Common myeloid progenitor, CD34-positive (primary cell): ENCODE measurements around the gene CTBS. TPM values are rescaled to one million over a fixed set of nuclear protein-coding genes. Genes with fewer than 3 reads are reported as not detected.
A peak's percentile ranks its signal among the peaks of the same experiment; 100 is the strongest.

Experiments used
- CTCF ChIA-PET: fragments of 350-600 bp; sonication (Branson Sonifier 250); formaldehyde crosslinking; loops from one replicate; lab custom pipeline; 2021; ENCODE audit warnings: antibody characterized with exemption; lab: Charles Lee
- POLR2A ChIA-PET: fragments of 350-600 bp; sonication (Branson Sonifier 250); formaldehyde crosslinking; loops from one replicate; lab custom pipeline; 2021; ENCODE audit warnings: antibody characterized with exemption; lab: Charles Lee
- DNase-seq, 3 donors: peaks; one replicate each; pipeline versions ENCODE4 v3.0.0 to v3.0.0-alpha.2; 2013
- H3K27ac ChIP-seq, 2 experiments: 1 replicate in 1 of 2; 2 replicates in 1 of 2; pipeline ENCODE4 v1.7.0; 2013; ENCODE audit warnings: inconsistent platforms in 2 of 2, low read length in 2 of 2, mild to moderate bottlenecking in 2 of 2, low read depth in 1 of 2, moderate library complexity in 1 of 2; ENCODE audit not compliant: severe bottlenecking in 2 of 2, insufficient read depth in 1 of 2, poor library complexity in 1 of 2
- H3K27me3 ChIP-seq, 5 experiments: replicated peaks in 2 of 5; 1 replicate in 3 of 5; 2 replicates in 2 of 5; pipeline versions ENCODE4 v1.6.1 to v1.7.0; 2013; ENCODE audit warnings: low read length in 4 of 5, mild to moderate bottlenecking in 2 of 5, moderate library complexity in 2 of 5, inconsistent platforms in 1 of 5; ENCODE audit not compliant: insufficient read depth in 5 of 5, control insufficient read depth in 4 of 5
- H3K36me3 ChIP-seq, 4 experiments: 1 replicate in 2 of 4; 2 replicates in 2 of 4; pipeline versions ENCODE4 v1.6.1 to v1.7.0; 2013; ENCODE audit warnings: low read length in 3 of 4, control low read depth in 1 of 4, mild to moderate bottlenecking in 1 of 4; ENCODE audit not compliant: control insufficient read depth in 4 of 4, insufficient read depth in 4 of 4
- H3K4me1 ChIP-seq, 4 experiments: 1 replicate in 3 of 4; 2 replicates in 1 of 4; pipeline versions ENCODE4 v1.6.1 to v1.7.1; 2013; ENCODE audit warnings: low read length in 3 of 4, mild to moderate bottlenecking in 3 of 4, control low read depth in 1 of 4, inconsistent platforms in 1 of 4, moderate library complexity in 1 of 4; ENCODE audit not compliant: control insufficient read depth in 4 of 4, insufficient read depth in 4 of 4; ENCODE audit errors: control extremely low read depth in 1 of 4
- H3K4me3 ChIP-seq, 7 experiments: 1 replicate in 4 of 7; 2 replicates in 3 of 7; pipeline versions ENCODE4 v1.5.1 to v1.7.0; 2013; ENCODE audit warnings: mild to moderate bottlenecking in 7 of 7, low read length in 6 of 7, moderate library complexity in 6 of 7, inconsistent platforms in 2 of 7, low read depth in 2 of 7, control low read depth in 1 of 7; ENCODE audit not compliant: insufficient read depth in 4 of 7, control insufficient read depth in 1 of 7; ENCODE audit errors: extremely low read depth in 1 of 7
- H3K9me3 ChIP-seq, 5 experiments: 1 replicate in 4 of 5; 2 replicates in 1 of 5; pipeline versions ENCODE4 v1.6.1 to v1.7.1; 2013; ENCODE audit warnings: low read length in 4 of 5, mild to moderate bottlenecking in 2 of 5, inconsistent platforms in 1 of 5, low read depth in 1 of 5, moderate library complexity in 1 of 5; ENCODE audit not compliant: control insufficient read depth in 4 of 5, insufficient read depth in 2 of 5; ENCODE audit errors: control extremely low read depth in 1 of 5
- WGBS: methylation state at CpG from one replicate; pipeline ENCODE4 v1.1.5; 2013; ENCODE audit not compliant: insufficient coverage; 5-methylcytosine and 5-hydroxymethylcytosine counted together
- polyA plus RNA-seq: library from polyadenylated mRNA; unstranded; fragments of 120-200 nt; gene quantifications from one replicate; pipeline ENCODE4 v1.2.1, GENCODE V29; 2013

CTBS gene
- 21.1 TPM for polyA plus RNA-seq

GRCh38 chr1:84573967-84574842 is at the start of gene CTBS:
Gene CTBS (minus strand): TSS chr1:84574440. CDS start chr1:84574415, 25 bp downstream.
- H3K4me3 ChIP-seq: peak within 1 kb of the TSS; percentile 57 to 86 (median 81)
- peaks cover 11 to 30% (median 18%) of the 10 kb centered on the region in 4 experiments for H3K4me1 ChIP-seq
- H3K36me3 ChIP-seq: peaks cover 4 to 10% (median 6%) of the 10 kb centered on the region in 4 experiments
- CTCF ChIA-PET: interaction anchor here (1.0 to 1.3 kb wide), 3 partner anchors 68 to 371 kb away, joined by 3 to 4 read pairs (median 4); partner anchors contain the start of genes GNG5 and SPATA1
- DNase-seq: peak; percentile 88 to 94 (median 94)
- POLR2A ChIA-PET: interaction anchor here (0.5 to 1.4 kb wide), 3 partner anchors 9 to 481 kb away, joined by 3 to 6 read pairs (median 4); partner anchors contain the start of genes GNG5 and SPATA1
- H3K27me3 ChIP-seq: no peaks in the 10 kb centered on the region
- no peaks in the 10 kb centered on the region for H3K9me3 ChIP-seq
- peak within 1 kb of the TSS; percentile 89 to 96 for H3K27ac ChIP-seq
- WGBS: under 1% methylated on average over 50 of the region's 67 CpGs

DNA sequence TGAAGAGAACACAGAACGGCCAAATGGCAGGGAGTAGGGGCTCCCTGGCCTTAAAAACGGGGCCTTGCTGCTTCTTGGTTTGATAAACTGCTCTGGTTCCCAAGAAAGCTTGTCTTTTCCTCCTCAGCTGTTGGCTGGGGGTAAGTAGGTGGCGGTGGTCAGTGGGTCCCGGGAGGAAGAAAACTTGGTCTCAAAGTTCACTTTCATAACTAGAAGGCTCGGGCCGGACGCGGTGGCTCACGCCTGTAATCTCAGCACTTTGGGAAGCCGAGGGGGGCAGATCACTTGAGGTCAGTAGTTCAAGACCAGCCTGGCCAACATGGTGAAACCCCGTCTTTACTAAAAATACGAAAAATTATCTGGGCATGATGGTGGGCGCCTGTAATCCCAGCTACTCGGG is 47.3 kb upstream of the CTBS start:
- POLR2A ChIA-PET: no interaction called here
- Histone ChIP-seq H3K4me1 (peaks cover 0 to 6% (median 2%) of the 10 kb centered on the region in 4 experiments), H3K27ac (no peak overlapping the region), H3K27me3 (no peaks in the 10 kb centered on the region), H3K36me3 (no peaks in the 10 kb centered on the region), H3K4me3 (no peak overlapping the region), H3K9me3 (no peaks in the 10 kb centered on the region)
- WGBS: 88% methylated on average over 14 of the region's 14 CpGs
- CTCF ChIA-PET: interaction anchor here (0.7 to 3.8 kb wide), 7 partner anchors 15 to 480 kb away, joined by 3 to 26 read pairs (median 3); no protein-coding TSS in a partner anchor
- DNase-seq: no peak

- ChIA-PET CTCF (interaction anchor here (0.6 to 3.8 kb wide), 17 partner anchors 9 to 479 kb away, joined by 3 to 26 read pairs (median 4); partner anchors contain the start of genes GNG5, PRKACB and SPATA1), POLR2A (interaction anchor here (0.5 kb wide), 1 partner anchor 187 kb away, joined by 3 read pairs; no protein-coding TSS in a partner anchor)
- peak overlapping the region in 1 of 2 experiments; percentile 54 for H3K27ac ChIP-seq
- H3K27me3 ChIP-seq: no peaks in the 10 kb centered on the region
- H3K4me3 ChIP-seq: peak overlapping the region; percentile 53 to 91 (median 71)
- H3K9me3 ChIP-seq: no peaks in the 10 kb centered on the region
- under 1% methylated on average over 36 of the region's 46 CpGs for WGBS
- no peaks in the 10 kb centered on the region for H3K36me3 ChIP-seq
- peaks cover 0 to 6% (median 2%) of the 10 kb centered on the region in 4 experiments for H3K4me1 ChIP-seq
- DNase-seq: peak; percentile 79 to 89 (median 86)
These were observed 46.6 kb upstream of the CTBS start for GRCh38 chr1:84620720-84621313.

DNA sequence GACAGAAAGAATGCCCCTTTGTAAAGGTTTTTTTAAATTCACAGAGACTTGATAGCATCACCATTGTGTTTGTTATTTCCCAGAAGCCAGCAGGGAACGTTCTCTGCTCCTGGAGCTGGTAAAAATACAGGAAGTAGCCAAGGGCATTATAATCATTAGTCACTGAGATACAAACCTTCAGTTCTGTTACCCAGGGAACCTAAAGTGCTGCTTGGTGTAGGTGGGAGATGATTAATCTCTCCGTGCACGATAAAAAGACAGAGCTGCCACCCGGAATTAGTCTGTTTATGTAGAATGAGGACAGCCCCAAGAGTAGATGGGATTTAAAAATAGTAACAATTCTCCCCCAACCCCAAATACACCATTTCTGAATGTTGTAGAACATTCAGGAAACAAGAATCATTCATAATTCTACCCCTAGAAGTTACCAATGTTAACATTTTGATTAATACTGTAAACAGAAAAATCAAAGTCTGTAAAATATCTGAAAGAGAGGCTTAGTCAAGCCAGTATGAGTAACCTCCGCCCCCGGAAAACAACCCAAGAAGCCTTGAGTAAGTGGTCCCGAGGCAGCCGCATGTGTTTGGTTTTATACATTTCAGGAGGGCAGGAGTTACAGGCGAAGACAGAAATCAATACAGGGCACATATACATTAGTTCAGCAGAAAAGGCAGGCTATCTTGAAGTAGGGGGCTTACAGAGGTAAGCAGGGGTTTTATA is 45.3 kb upstream of the CTBS start:
- WGBS: 59% methylated on average over 4 of the region's 9 CpGs
- peak; percentile 8 to 62 (median 59) for DNase-seq
- ChIA-PET CTCF (interaction anchor here (0.7 to 3.8 kb wide), 14 partner anchors 10 to 497 kb away, joined by 3 to 26 read pairs (median 4); partner anchors contain the start of genes GNG5, PRKACB and SPATA1), POLR2A (no interaction called here)
- Histone ChIP-seq H3K36me3 (no peaks in the 10 kb centered on the region), H3K27me3 (no peaks in the 10 kb centered on the region), H3K4me3 (no peak overlapping the region), H3K9me3 (peaks cover 0 to 5% (median 4%) of the 10 kb centered on the region in 5 experiments), H3K27ac (no peak overlapping the region), H3K4me1 (peaks cover 0 to 6% (median 2%) of the 10 kb centered on the region in 4 experiments)

GRCh38 chr1:84617349-84617748 is 43.1 kb upstream of the CTBS start:
- Histone ChIP-seq H3K9me3 (peaks cover 4 to 20% (median 15%) of the 10 kb centered on the region in 5 experiments), H3K27ac (no peak overlapping the region), H3K4me1 (peaks cover 0 to 6% (median 2%) of the 10 kb centered on the region in 4 experiments), H3K36me3 (no peaks in the 10 kb centered on the region), H3K4me3 (no peak overlapping the region), H3K27me3 (no peaks in the 10 kb centered on the region)
- 86% methylated on average over 2 of the region's 2 CpGs for WGBS
- no peak for DNase-seq
- POLR2A ChIA-PET: no interaction called here
- CTCF ChIA-PET: interaction anchor here (1.6 kb wide), 1 partner anchor 10 kb away, joined by 3 read pairs; no protein-coding TSS in a partner anchor

DNA sequence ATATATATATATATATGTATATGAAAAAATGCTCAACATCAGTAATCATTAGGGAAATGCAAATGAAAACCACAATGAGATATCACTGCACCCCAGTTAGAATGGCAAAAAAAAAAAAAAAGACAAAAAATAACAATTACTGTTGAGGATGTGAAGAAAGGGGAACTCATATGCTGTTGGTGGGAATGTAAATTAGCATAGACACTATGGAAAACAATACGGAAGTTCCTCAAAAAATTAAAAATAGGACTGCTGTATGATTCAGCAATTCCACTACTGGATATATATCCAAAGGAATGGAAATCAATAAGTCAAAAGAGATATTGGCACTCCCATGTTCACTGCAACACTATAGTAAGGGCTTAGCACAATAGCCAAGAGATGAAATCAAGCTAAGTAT is 41.5 kb upstream of the CTBS start:
- ChIA-PET CTCF (no interaction called here), POLR2A (no interaction called here)
- H3K9me3 ChIP-seq: peaks cover 4 to 20% (median 15%) of the 10 kb centered on the region in 5 experiments
- peak in 1 of 3 donors; percentile 11 for DNase-seq
- no peaks in the 10 kb centered on the region for H3K36me3 ChIP-seq
- H3K4me3 ChIP-seq: no peak overlapping the region
- peaks cover 0 to 6% (median 2%) of the 10 kb centered on the region in 4 experiments for H3K4me1 ChIP-seq
- no peaks in the 10 kb centered on the region for H3K27me3 ChIP-seq
- no peak overlapping the region for H3K27ac ChIP-seq
- no CpG with 5 or more reads among the region's 1 CpG for WGBS
